RCC 7860 (cell line): ENCODE data around the gene NUBP2.

ENCODE experiments used
- DNase-seq: peaks from one replicate; pipeline ENCODE4 v3.0.0-alpha.2; 2015; ENCODE audit warnings: low spot score
- FAIRE-seq: peaks from 2 replicates; lab custom pipeline; 2012; peaks lifted over from hg19 to GRCh38; lab: Jason Lieb, UNC

NUBP2 gene

DNA sequence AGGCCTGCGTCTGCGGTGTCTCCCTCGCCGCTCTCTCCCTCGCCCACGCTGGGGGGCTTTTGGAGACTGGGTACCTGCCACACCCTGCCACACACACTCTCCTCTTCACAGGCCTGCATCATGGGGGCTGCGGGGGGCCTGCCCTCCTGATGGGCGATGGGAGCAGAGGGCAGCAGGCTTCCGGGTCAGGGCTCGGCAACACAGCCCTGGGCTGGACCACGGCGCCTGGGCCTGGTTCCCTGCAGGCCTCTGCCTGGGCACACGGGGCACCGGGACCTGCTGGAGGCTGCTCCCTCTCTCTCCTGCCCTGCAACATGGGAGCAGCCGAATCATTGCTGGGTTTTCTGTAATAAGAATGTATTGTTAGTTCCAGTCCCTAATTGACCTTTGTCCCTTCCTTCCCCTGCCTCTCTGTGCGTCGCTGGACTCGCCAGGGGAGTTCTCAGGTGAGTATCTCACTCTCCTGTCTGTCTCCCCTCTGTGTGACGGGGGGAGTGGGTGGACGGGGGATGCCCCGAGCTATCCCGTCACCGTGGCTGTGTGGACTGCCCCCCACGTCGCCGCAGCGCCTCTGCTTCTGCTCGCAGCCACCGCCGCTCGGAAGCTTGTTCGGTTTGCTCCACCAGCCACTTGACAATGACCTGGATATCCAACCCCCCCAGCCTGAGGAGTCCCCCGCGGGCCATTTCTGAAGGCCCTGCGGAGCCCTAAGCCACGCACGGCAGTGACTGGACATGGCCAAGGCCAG lies 24.9 kb upstream of the NUBP2 start:
- FAIRE-seq, result no peak

GRCh38 chr16:1758923-1759322 lies 23.8 kb upstream of the NUBP2 start:
- no peak for DNase-seq
- FAIRE-seq, result no peak

More for the DNA sequence above, 24.9 kb upstream of the NUBP2 start:
- no peak for DNase-seq

DNA sequence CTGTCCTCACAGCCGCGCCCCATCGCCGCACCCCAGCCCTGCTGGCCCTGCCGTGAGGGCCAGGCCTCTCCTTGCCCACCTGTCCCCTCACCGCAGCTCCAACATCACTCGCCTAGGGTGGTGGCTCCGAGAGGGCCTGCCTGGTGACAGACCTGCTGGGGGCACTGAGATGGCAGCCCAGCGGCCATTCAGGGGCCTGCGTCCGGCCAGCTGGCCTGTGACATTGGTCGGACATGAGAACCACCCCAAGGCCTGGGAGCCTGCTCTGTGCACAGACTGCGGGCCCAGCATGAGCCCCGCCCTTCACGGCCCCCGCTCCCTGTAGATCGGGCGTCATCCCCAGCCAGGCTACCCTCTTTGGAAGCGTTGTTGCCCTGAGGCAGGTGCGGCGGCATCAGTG lies 23.2 kb upstream of the NUBP2 start:
- no peak for FAIRE-seq

DNA sequence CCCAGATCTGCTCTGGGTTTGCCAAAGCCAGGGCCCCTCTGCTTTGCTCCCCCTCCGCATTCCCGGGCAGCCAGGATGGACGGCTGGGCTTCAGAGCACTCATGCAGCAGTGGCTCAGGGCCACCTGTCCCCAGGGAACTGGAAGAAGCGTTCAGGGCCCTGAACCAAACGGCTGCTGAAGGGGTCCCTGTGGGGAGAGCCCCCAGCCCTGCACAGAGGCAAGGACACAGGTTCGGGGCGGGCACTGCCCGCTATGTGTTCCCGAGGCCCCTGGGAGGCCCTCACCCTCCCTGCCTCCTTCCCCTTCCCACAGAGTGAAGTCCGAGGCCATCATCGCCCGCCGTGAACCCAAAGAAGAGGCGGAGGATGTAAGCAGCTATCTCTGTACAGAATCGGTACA lies 21.8 kb upstream of the NUBP2 start:
- DNase-seq (no peak), FAIRE-seq (no peak)

More for the DNA sequence above, 23.2 kb upstream of the NUBP2 start:
- DNase-seq, result no peak

- FAIRE-seq, result no peak
- DNase-seq, result no peak
These were observed 21.0 kb upstream of the NUBP2 start for GRCh38 chr16:1761751-1762150.

GRCh38 chr16:1762196-1762878 lies 20.4 kb upstream of the NUBP2 start:
- no peak for FAIRE-seq
- no peak for DNase-seq

GRCh38 chr16:1762879-1763520 lies 19.8 kb upstream of the NUBP2 start:
- FAIRE-seq (no peak), DNase-seq (no peak)

- DNase-seq (no peak), FAIRE-seq (no peak)
These were observed 18.9 kb upstream of the NUBP2 start for GRCh38 chr16:1763521-1764511.

- DNase-seq, result no peak
- no peak for FAIRE-seq
These were observed 17.8 kb upstream of the NUBP2 start for GRCh38 chr16:1764971-1765370.

- no peak for DNase-seq
- FAIRE-seq, result no peak
These were observed 16.9 kb upstream of the NUBP2 start for GRCh38 chr16:1765826-1766225.

DNA sequence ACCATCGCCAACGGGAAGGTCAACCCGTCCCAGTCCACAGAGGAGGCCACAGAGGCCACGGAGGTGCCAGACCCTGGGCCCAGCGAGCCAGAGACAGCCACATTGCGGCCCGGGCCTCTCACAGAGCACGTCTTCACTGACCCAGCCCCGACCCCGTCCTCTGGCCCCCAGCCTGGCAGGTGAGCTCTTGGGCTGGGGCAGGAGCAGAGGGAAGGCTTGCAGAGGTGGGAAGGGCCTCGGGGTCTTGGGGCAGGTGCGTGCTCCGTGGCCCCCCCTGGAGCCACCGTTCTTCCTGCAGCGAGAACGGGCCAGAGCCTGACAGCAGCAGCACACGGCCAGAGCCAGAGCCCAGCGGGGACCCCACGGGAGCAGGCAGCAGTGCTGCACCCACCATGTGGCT lies 16.5 kb upstream of the NUBP2 start:
- DNase-seq (no peak), FAIRE-seq (no peak)

DNA sequence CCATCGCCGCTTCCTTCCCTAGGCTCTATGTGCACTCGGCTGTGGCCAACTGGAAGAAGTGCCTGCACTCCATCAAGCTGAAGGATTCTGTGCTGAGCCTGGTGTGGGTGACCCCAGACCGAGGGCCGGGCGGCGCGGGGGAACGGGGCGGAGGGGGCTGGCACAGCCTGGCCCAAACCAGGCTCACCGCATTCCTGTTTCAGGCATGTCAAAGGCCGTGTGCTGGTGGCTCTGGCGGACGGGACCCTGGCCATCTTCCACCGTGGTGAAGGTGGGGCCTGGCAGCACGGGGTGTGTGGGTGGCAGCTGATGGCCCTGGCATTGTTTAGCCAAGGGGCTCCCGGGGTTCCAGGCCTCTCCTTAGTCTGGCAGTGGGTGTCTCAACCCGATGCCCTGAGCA lies 16.1 kb upstream of the NUBP2 start:
- FAIRE-seq (no peak), DNase-seq (no peak)

DNA sequence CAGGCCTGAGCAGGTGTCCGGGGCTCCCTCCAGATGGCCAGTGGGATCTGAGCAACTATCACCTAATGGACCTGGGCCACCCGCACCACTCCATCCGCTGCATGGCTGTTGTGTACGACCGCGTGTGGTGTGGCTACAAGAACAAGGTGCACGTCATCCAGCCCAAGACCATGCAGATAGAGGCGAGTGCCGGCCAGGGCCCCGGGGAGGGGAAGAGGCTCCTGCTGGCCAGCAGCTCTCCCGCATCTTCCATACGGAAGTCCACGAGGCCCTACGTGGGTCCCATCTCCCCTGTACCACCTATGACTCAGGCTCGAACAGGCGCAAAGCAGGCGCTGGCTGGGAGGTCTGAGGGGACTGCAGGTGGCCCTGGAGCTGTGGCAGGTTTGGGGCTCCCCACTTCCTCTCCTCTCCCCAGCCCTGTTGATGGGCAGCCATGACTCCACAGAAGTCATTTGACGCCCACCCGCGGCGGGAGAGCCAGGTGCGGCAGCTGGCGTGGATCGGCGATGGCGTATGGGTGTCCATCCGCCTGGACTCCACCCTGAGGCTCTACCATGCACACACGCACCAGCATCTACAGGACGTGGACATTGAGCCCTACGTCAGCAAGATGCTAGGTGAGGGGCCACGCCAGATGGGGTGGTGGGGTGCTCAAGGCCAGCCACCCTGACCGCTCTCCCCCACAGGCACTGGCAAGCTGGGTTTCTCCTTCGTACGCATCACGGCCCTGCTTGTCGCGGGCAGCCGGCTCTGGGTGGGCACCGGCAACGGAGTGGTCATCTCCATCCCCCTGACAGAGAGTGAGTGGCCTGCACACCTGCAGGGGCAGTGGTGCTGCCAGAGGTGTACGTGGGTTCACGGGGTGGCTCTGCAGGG lies 15.4 kb upstream of the NUBP2 start:
- FAIRE-seq, result no peak
- DNase-seq, result no peak

DNA sequence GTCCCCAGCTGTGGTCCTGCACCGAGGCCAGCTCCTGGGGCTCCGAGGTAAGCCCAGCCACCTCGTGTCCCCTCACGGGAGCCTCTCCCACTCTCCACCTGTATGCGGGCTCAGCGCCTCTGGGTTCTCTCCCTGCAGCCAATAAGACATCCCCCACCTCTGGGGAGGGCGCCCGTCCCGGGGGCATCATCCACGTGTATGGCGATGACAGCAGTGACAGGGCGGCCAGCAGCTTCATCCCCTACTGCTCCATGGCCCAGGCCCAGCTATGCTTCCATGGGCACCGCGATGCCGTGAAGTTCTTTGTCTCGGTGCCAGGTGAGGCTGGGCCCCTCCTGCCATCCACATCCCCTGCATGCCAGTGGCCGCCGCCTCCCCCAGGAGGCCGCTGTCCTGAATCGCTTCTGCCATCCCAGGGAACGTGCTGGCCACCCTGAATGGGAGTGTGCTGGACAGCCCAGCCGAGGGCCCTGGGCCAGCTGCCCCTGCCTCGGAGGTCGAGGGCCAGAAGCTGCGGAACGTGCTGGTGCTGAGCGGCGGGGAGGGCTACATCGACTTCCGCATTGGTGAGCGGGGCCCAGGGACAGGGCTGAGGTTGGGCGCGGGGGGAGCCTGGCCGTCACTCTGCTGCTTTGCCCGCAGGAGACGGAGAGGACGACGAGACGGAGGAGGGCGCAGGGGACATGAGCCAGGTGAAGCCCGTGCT lies 14.5 kb upstream of the NUBP2 start:
- FAIRE-seq (no peak), DNase-seq (no peak)

GRCh38 chr16:1768767-1769401 lies 13.9 kb upstream of the NUBP2 start:
- no peak for DNase-seq
- FAIRE-seq, result no peak

DNA sequence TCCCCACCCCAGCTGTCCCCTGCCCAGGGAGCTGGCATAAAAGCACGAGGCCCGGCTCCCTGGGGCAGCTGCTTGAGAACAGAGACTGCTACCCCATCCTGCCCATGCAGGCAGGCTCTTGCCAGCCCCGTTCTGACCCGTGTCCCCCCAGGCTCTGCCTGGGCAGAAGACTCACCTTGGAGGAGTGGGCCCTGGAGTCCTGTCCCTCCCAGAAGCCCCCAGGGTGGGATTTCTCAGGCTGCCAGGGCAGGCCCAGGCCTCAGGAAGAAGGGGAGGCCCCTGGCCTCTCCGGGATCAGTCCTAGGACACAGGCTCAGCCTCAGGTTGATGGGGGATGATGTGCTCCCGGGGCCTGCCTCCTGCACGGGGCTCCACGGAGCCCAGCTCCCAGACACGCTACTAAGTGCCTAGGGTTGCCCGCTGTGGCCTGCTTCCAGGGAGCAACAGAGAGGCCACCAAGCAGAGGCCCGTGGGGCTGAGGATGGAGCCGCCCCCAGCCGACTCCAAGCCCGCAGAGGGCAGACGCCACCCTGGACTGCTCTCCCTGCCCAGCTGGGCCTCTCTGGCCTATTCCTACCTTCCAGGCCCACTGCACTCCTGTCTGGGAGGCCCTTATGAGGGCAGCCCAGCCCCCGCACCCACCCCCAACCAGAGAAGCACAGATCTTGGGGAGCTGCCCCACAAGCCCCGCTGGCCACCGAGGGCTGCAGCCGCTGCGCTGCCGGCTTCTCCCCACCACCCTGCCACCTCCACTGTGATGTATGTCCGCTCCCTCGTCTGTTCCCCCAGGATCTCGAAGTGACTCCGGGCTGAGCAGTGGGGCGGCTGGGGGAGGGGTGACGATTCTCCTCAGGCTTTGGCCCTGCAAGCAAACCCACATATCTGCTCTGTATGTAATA lies 13.1 kb upstream of the NUBP2 start:
- no peak for DNase-seq
- no peak for FAIRE-seq

- DNase-seq (no peak), FAIRE-seq (no peak)
These were observed 12.2 kb upstream of the NUBP2 start for GRCh38 chr16:1770328-1771187.
